GM12873 (cell line): ENCODE data around the gene RNF215.

Experiments used
- TF ChIP-seq, protein P1 (sequence below): IDR thresholded peaks from 2 replicates; pipeline ENCODE4 v1.5.1; 2012; ENCODE audit warnings: low read depth, mild to moderate bottlenecking, moderate library complexity, low read length, control low read depth; ENCODE audit not compliant: insufficient read depth; ENCODE audit errors: missing control alignments

Gene RNF215

GRCh38 chr22:30386960-30387827, at the start of gene RNF215:
Gene RNF215, minus strand, starts transcription at chr22:30387411. Its CDS starts 98 bp downstream, at chr22:30387313.
- TF ChIP-seq, protein P1, sequence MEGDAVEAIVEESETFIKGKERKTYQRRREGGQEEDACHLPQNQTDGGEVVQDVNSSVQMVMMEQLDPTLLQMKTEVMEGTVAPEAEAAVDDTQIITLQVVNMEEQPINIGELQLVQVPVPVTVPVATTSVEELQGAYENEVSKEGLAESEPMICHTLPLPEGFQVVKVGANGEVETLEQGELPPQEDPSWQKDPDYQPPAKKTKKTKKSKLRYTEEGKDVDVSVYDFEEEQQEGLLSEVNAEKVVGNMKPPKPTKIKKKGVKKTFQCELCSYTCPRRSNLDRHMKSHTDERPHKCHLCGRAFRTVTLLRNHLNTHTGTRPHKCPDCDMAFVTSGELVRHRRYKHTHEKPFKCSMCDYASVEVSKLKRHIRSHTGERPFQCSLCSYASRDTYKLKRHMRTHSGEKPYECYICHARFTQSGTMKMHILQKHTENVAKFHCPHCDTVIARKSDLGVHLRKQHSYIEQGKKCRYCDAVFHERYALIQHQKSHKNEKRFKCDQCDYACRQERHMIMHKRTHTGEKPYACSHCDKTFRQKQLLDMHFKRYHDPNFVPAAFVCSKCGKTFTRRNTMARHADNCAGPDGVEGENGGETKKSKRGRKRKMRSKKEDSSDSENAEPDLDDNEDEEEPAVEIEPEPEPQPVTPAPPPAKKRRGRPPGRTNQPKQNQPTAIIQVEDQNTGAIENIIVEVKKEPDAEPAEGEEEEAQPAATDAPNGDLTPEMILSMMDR, result peak; percentile 76

- TF ChIP-seq, protein P1, result no peak
Measured at GRCh38 chr22:30436196-30436595, 49.0 kb upstream of the RNF215 start.

DNA sequence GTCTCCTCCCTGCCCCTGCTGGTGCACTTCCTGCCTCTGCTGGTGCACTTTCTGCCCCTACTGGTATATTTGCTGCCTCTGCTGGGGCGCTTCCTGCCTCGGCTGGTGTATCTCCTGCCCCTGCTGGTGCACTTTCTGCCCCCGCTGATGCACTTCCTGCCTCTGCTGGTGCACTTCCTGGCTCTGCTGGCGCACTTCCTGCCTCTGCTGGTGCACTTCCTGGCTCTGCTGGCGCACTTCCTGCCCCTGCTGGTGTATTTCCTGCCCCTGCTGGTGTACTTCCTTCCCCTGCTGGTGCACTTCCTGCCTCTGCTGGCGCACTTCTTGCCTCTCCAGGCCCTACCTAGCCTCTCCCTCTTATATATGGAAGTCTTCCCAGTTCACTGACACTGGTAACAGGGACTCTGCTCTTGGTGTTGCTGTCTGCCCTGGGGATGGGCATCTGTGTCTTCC, 48.5 kb upstream of the RNF215 start:
- TF ChIP-seq, protein P1, result peak; percentile 46

- TF ChIP-seq, protein P1, result no peak
Measured at GRCh38 chr22:30434843-30435242, 47.6 kb upstream of the RNF215 start.

GRCh38 chr22:30433773-30434172, 46.6 kb upstream of the RNF215 start:
- TF ChIP-seq, protein P1, result no peak

DNA sequence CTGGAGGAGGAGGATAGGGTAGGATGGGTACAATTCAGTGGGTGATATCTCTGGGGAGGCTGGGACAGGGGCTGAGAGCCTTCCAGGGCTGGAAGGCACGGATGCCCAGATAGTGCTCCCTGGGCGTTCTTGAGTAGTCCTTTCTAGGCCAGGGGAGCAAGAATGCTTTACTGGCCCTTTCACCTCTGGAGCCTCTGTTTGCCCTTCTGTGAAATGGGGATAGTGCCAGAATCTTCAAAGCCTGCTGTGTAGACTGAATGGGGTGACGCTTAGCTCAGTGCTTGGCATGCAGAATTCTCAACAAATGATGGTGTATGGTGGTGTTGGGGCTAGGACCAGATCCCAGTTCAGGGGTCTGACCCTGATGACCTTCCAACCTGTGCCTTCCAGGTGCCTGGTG, 46.0 kb upstream of the RNF215 start:
- TF ChIP-seq, protein P1, result no peak

GRCh38 chr22:30432520-30432919, 45.3 kb upstream of the RNF215 start:
- TF ChIP-seq, protein P1, result no peak
